Mucosa of stomach (tissue), 1 donor: Measurements from ENCODE around the gene SRMS.

Experiments used
- H3K27me3 ChIP-seq: one replicate; pipeline ENCODE4 v1.7.0; 2013; ENCODE audit warnings: mild to moderate bottlenecking, low read length; ENCODE audit not compliant: control insufficient read depth, insufficient read depth
- H3K36me3 ChIP-seq: one replicate; pipeline ENCODE4 v1.7.0; 2013; ENCODE audit warnings: low read length; ENCODE audit not compliant: control insufficient read depth, insufficient read depth
- H3K4me1 ChIP-seq: one replicate; pipeline ENCODE4 v1.7.0; 2013; ENCODE audit warnings: mild to moderate bottlenecking, low read length; ENCODE audit not compliant: control insufficient read depth, insufficient read depth
- H3K4me3 ChIP-seq: one replicate; pipeline ENCODE4 v1.7.0; 2013; ENCODE audit warnings: low read length
- H3K9ac ChIP-seq: one replicate; pipeline ENCODE4 v1.7.0; 2013; ENCODE audit warnings: mild to moderate bottlenecking, low read length, moderate library complexity
- H3K9me3 ChIP-seq: one replicate; pipeline ENCODE4 v1.7.0; 2013; ENCODE audit warnings: mild to moderate bottlenecking, low read length, moderate library complexity; ENCODE audit not compliant: control insufficient read depth
- donor health status: Pancreatic carcinoma.

SRMS gene

DNA sequence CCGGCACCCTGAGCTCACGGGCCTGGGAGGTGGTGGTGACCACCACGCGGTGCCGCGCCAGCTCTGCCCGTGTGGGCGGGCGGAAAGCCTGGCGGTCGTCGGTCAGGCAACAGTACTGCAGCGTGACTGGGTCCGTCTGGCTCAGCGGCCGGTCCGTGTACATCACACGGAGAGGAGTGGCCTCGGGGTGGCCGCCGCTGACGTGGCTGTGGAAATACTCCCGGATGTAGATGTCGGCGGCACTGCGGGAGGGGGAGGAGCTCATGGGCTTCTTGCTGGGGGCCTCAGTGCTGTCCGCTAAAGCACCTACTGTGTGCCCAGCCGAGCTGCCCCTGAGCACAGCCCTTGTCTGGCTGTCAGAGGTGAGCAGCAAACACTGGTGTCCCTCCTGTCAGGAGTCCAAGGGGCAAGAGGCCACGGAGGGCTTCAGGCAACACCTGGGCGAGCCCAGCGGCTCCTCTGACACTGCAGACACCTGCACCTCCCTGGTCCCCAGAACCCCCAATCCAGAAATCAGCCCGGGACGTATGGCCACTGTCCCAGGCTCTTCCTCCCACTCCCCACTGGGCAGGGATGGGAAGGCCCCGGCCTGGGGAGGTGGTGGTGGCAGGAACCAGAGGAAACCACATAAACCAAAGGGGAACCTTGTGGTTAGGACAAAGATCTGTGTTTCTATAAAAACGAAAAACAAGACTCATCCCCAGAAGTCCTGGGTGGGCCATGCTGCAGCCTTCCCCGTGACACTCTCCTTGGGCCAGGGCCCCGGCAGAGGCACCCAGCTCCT is 20.0 kb upstream of the SRMS start:
- Histone ChIP-seq H3K36me3 (peaks cover 9% of the 10 kb centered on the region), H3K4me3 (no peak overlapping the region)

DNA sequence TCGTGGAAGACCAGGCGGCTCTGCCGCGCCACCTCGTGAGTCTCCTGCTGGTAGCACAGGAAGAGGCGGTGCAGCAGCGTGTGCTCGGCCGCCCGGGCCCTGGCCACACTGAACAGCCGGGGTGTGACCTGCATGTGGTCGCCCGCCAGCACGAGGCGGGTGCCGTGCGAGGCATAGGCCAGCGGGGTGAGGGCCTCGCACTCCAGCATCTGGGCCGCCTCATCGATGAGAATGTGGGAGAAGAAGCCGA is 19.5 kb upstream of the SRMS start:
- Histone ChIP-seq H3K4me1 (no peaks in the 10 kb centered on the region), H3K36me3 (peaks cover 13% of the 10 kb centered on the region), H3K9me3 (no peaks in the 10 kb centered on the region), H3K27me3 (no peaks in the 10 kb centered on the region), H3K9ac (no peak overlapping the region), H3K4me3 (no peak overlapping the region)

More for the DNA sequence above, 20.0 kb upstream of the SRMS start:
- Histone ChIP-seq H3K9ac (no peak overlapping the region), H3K4me1 (no peaks in the 10 kb centered on the region), H3K9me3 (no peaks in the 10 kb centered on the region), H3K27me3 (no peaks in the 10 kb centered on the region)

DNA sequence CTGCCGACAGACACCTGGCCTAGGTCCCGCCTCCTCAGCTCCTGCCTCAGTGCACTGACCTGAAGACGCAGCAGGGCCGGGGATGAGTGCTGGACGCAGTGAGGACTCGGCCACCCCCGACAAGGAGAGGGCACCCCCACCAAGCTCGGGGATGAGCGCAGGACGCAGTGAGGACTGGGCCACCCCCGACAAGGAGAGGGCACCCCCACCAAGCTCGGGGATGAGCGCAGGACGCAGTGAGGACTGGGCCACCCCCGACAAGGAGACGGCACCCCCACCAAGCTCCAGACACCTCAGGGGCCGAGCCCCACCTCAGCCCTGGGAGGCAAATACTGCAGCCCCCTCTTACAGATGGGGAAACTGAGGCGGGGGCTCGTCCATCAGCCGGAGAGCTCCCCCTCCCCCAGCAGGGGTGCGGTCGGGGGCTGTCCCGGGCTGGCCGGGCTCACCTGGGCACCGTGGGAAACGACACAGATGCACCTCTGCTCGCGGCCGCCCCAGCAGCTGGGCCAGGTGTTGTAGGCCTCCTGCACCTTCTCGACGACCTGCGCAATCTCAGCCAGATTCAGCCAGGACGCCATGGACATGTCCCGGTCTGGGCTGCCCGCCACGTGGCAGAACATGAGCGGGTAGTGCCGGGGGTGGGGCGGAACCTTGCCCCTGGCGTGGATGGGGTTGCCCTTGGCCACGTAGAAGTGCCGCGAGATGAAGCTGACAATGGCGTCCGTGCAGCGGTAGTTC is 19.0 kb upstream of the SRMS start:
- H3K4me1 ChIP-seq, result no peaks in the 10 kb centered on the region
- no peaks in the 10 kb centered on the region for H3K9me3 ChIP-seq
- H3K27me3 ChIP-seq, result no peaks in the 10 kb centered on the region
- H3K4me3 ChIP-seq, result no peak overlapping the region
- no peak overlapping the region for H3K9ac ChIP-seq
- H3K36me3 ChIP-seq, result peaks cover 14% of the 10 kb centered on the region

DNA sequence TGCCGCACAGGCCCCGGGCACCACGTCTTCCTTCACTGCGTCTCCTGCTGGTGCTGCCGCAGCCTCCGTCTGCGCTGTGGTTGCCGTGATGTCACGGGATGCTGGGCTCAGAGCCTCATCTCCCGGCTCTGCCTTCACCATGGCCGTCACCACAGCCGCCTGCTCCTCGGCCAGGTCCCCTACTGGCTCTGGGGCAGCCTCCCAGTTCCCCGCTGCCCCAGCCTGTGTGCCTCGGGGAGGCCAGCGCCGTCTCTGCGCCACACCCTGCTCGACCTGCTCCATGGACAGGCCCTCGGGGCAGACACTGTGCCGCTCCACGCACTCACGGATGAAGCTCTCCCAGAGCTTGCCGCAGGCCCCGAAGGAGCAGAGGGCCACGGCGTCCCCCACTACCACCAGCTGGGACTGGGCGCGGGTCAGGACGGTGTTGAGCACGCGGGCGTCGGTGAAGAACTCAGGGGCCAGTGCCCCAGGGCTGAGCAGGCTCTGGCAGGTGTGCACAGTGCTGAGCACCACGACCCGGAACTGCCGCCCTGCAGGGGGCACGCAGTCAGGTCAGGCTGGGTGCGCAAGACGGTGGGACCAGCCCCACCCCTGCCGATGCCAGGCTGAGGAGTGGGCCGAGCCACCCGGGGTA is 18.3 kb upstream of the SRMS start:
- no peak overlapping the region for H3K4me3 ChIP-seq
- H3K9me3 ChIP-seq, result no peaks in the 10 kb centered on the region
- H3K36me3 ChIP-seq, result peaks cover 15% of the 10 kb centered on the region

DNA sequence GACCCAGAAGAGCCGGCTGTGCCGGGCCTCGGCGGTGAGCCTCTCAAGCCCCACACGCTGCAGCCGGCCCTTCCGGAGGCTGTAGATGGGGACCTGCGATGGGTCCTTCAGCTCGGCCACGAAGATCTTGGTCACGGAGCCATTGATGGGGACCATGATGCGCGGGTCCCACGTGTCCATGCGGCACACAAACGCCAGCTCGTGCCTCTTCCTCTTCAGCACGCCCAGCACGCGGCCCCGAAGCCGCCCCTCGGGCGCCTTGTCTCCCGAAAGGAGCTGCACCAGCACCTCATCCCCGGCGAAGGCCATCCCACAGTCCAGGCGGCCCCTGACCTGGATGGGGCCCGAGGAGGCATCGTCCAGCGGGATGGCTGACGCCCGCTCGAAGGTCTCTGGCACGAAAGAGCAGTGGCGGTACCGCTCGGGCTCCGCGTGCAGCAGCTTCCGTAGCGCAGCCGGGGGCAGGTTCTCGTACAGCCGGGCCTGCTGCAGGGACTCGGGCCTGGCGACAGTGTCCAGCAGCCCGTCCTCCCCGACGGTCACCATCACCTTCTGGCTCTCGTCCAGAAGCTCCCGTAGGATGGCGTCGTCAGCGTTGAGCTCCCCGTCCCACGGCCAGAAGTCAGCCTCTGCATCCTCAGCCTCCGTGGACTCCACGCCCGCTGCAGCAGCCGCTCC is 17.6 kb upstream of the SRMS start:
- H3K36me3 ChIP-seq, result peaks cover 21% of the 10 kb centered on the region

More for the DNA sequence above, 18.3 kb upstream of the SRMS start:
- Histone ChIP-seq H3K27me3 (no peaks in the 10 kb centered on the region), H3K4me1 (no peaks in the 10 kb centered on the region), H3K9ac (no peak overlapping the region)

DNA sequence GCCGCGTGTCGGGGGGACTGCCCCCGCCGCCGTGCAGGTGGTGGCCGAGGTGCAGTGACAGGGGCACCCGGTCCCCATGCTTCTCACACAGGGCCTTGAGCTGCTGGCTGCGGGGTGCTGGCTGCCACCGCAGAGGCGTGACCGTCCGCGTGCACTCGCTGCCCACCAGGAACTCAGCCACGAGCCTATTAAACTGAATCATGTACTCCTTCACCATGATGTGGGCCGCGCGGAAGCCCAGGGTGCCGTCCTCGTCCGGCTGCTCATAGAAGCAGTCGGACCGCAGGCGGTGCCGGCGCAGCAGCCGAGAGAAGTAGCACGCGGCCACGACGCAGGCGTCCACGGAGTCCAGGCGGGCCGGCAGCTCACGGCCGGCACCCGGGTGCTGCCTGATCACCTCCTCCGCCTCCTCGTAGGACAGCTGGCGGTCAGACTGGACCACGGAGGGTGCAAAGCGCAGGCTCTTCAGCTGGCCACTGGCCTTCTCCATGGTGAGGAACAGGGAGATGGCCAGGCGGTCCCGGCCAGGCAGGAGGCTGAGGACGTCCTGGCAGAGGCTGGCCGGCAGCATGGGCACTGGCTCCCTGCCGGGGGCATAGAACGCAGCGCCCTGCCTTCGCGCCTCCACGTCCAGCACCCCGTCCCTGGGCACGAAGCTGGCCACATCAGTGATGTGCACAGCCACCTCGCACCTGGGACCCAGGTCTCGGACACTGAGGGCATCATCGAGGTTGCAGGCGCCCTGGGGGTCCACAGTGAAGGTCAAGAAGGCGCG is 16.7 kb upstream of the SRMS start:
- H3K4me1 ChIP-seq, result no peaks in the 10 kb centered on the region
- no peaks in the 10 kb centered on the region for H3K9me3 ChIP-seq
- no peak overlapping the region for H3K9ac ChIP-seq
- H3K27me3 ChIP-seq, result no peaks in the 10 kb centered on the region
- no peak overlapping the region for H3K4me3 ChIP-seq
- peaks cover 21% of the 10 kb centered on the region for H3K36me3 ChIP-seq

More for the DNA sequence above, 17.6 kb upstream of the SRMS start:
- Histone ChIP-seq H3K4me1 (no peaks in the 10 kb centered on the region), H3K27me3 (no peaks in the 10 kb centered on the region), H3K4me3 (no peak overlapping the region), H3K9ac (no peak overlapping the region), H3K9me3 (no peaks in the 10 kb centered on the region)

DNA sequence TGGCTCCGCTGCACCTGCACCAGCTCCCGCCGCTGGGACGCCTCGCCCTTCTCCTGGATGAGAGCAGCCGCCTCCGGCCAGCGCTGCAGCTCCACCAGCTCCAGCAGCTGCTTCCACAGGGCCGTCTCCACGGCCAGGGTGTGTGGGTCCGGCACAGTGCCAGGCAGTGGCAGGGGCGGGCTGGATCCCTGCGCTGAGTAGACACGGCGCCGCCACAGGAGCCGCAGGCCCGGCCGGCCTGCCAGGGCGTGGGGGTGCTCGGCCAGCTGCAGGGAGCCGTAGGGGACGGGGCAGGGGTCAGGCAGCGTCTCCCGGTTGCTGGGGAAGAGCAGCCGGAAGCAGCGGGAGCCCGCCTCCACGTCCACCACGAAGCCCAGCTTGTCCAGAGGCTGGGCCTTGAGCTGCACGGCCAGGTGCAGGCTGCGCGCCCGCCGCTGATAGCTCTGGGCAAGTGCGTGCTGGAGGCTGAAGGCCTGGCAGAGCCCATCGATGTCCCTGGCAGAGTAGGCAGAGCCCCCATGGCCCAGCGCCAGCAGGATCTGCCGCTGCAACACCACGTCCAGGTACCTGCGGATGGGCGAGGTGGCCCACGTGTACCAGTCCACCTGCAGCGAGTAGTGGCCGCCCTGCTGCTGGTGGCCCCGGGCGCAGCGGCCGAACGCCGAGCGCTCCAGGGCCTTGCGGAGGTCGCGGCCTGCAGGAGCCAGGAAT is 15.8 kb upstream of the SRMS start:
- peaks cover 21% of the 10 kb centered on the region for H3K36me3 ChIP-seq
- no peak overlapping the region for H3K4me3 ChIP-seq
- no peaks in the 10 kb centered on the region for H3K27me3 ChIP-seq
- H3K4me1 ChIP-seq, result no peaks in the 10 kb centered on the region
- H3K9me3 ChIP-seq, result no peaks in the 10 kb centered on the region
- no peak overlapping the region for H3K9ac ChIP-seq

DNA sequence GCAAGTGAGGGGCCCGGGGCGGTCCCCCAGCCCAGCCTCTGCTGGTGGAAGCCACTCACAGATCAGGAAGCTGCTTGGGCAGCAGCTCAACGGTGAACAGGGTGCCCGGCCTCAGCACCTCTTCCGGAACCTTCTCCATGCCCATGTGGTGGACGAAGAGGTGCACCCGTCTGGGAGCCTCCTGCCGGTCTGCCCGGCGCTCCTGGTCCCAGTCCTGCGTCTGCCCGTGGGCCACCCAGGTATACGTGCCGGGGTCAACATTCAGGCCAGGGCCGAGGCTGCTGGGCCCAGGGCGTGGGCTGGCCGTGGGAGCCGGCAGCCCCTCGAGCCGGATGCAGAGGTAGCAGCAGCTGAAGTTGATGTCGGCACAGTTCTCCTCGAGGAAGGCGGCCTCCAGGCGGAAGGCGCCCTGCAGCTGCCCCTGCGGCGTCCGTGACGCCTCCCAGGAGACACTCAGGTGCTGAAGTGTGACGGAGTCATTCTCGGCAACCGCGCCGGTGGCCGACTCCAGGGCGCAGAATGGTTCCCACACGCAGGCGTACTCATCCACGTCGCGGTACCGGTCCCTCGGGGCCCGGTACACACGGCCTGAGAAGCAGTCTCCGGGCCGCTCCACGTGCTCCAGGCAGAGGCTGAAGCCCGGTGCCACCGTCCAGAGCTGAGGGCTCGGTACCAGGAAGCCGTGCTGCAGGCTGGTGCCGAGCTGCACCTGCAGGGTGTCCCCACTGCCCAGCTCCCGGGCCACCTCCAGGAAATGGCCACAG is 15.1 kb upstream of the SRMS start:
- Histone ChIP-seq H3K9ac (no peak overlapping the region), H3K36me3 (peaks cover 21% of the 10 kb centered on the region), H3K4me3 (no peak overlapping the region), H3K27me3 (no peaks in the 10 kb centered on the region), H3K4me1 (no peaks in the 10 kb centered on the region), H3K9me3 (no peaks in the 10 kb centered on the region)

DNA sequence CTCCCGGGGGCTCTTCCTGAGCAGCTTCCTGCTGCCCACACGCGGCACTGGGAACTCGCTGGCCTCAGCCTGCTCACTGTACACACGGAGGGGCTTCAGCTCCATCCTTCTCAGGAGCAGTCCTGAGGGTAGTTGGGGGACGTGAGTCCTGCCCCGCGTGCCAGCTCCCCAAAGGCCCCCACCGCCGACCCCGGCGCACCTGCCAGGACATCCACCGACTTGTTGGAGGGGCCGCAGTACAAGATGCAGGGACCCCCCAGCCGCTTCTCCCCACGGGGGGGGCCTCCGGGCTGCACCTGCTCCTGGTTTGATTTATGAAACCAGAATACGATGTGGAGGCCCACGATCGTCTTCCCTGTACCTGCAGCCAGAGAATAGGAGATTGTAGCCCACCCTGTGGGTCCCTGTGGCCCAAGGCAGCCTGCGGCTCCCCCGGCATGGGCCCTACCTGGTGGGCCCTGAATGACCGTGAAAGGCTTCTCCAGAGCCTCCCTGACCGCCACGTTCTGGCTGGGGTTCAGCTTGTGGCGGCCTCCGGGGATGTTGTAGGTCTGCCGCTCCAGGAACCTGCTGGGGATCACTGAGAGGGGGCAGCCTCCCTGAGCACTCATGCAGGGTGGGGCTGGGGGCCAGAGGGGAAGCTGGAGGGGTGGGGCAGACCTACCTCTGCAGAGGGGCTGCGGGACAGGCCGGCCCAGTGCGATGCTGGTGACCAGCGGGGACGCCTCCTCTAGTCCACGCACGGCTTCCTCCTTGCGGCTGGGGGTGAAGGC is 14.3 kb upstream of the SRMS start:
- Histone ChIP-seq H3K4me1 (no peaks in the 10 kb centered on the region), H3K36me3 (peaks cover 21% of the 10 kb centered on the region), H3K9ac (no peak overlapping the region), H3K9me3 (no peaks in the 10 kb centered on the region), H3K4me3 (no peak overlapping the region), H3K27me3 (no peaks in the 10 kb centered on the region)

DNA sequence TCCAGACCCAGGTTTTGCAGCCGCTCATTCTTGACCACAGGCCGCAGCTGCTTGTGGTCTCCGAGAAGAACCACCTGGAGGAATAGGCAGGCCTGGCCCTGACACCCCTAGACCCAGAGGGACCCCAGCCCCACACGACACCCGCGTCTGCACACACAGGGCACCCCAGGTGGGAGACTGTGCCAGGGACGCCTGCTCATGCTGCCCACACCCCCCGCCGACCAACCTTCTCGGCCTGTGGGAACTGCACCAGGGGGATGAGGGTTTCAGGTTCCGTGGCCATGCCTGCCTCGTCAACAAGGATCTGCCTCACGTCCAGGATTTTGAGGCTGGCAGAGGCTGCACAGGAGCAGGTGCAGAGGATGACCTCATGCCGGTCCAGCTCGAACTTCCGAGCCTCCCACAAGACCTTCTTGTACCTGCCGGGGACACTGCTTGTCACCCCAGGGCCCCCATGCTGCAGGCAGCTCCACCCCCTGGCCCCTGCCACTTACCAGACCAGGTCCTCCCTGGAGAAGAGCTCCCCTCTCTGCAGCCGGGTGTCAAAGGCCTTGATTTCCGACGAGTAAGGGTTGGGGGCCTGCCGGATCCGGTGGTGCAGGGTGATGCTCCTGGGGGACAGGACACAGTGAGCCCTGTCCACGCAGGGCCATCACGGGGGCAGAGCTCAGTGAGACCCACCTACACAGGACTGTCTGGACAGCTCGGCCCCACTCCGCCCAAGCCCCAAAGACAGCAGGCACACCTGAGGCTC is 13.5 kb upstream of the SRMS start:
- Histone ChIP-seq H3K27me3 (no peaks in the 10 kb centered on the region), H3K4me3 (no peak overlapping the region), H3K36me3 (peaks cover 21% of the 10 kb centered on the region), H3K9me3 (no peaks in the 10 kb centered on the region), H3K4me1 (no peaks in the 10 kb centered on the region), H3K9ac (no peak overlapping the region)
